ENCODE data around the gene NLRP13.
"Not testable (repeated sequence)": the region's sequence is repeated elsewhere in the genome, so short reads cannot be mapped to it uniquely, and the experiment has no call there.

Gene NLRP13

GRCh38 chr19:55931936-55932386, at the start of gene NLRP13:
Gene NLRP13, minus strand, starts transcription at chr19:55932336. Its CDS starts 25 bp downstream, at chr19:55932311.
- DNase-seq, result no peak

- no peak for DNase-seq
Observed at GRCh38 chr19:55980415-55980814, 48.3 kb upstream of the NLRP13 start.

- no peak for DNase-seq
Observed at GRCh38 chr19:55973982-55974381, 41.8 kb upstream of the NLRP13 start.

GRCh38 chr19:55962186-55962585, 30.1 kb upstream of the NLRP13 start:
- DNase-seq, result no peak

- no peak for DNase-seq
Observed at GRCh38 chr19:55959996-55960675, 28.0 kb upstream of the NLRP13 start.

- DNase-seq, result no peak
Observed at GRCh38 chr19:55958356-55958755, 26.2 kb upstream of the NLRP13 start.

GRCh38 chr19:55956431-55956830, 24.3 kb upstream of the NLRP13 start:
- no peak for DNase-seq

GRCh38 chr19:55950566-55950965, 18.4 kb upstream of the NLRP13 start:
- DNase-seq, result not testable (repeated sequence)

GRCh38 chr19:55947532-55947931, 15.4 kb upstream of the NLRP13 start, which contains the start of gene NLRP8:
Gene NLRP8, plus strand, starts transcription at chr19:55947832.
- DNase-seq, result no peak

- no peak for DNase-seq
Observed at GRCh38 chr19:55940306-55940705, 8.2 kb upstream of the NLRP13 start.

- DNase-seq, result no peak
Observed at GRCh38 chr19:55939206-55939605, 7.1 kb upstream of the NLRP13 start.

- no peak for DNase-seq
Observed at GRCh38 chr19:55935206-55935605, 3.1 kb upstream of the NLRP13 start.

- no peak for DNase-seq
Observed at GRCh38 chr19:55930996-55931515, 1.1 kb downstream of the NLRP13 start.

- not testable (repeated sequence) for DNase-seq
Observed at GRCh38 chr19:55929258-55929657, 2.9 kb downstream of the NLRP13 start.

GRCh38 chr19:55927991-55928390, 4.1 kb downstream of the NLRP13 start:
- no peak for DNase-seq

- DNase-seq, result no peak
Observed at GRCh38 chr19:55923556-55923955, 8.6 kb downstream of the NLRP13 start.

- no peak for DNase-seq
Observed at GRCh38 chr19:55913643-55914268, 18.4 kb downstream of the NLRP13 start.

- no peak for DNase-seq
Observed at GRCh38 chr19:55912916-55913315, 19.2 kb downstream of the NLRP13 start.

- no peak for DNase-seq
Observed at GRCh38 chr19:55909801-55910200, 22.3 kb downstream of the NLRP13 start.

GRCh38 chr19:55907746-55908145, 24.4 kb downstream of the NLRP13 start:
- no peak for DNase-seq

- no peak for DNase-seq
Observed at GRCh38 chr19:55907286-55907685, 24.9 kb downstream of the NLRP13 start.

- no peak for DNase-seq
Observed at GRCh38 chr19:55902080-55902751, 29.9 kb downstream of the NLRP13 start.

- DNase-seq, result no peak
Observed at GRCh38 chr19:55901369-55902079, 30.6 kb downstream of the NLRP13 start.
